ENCODE measurements around the gene REEP3.

Gene REEP3

DNA sequence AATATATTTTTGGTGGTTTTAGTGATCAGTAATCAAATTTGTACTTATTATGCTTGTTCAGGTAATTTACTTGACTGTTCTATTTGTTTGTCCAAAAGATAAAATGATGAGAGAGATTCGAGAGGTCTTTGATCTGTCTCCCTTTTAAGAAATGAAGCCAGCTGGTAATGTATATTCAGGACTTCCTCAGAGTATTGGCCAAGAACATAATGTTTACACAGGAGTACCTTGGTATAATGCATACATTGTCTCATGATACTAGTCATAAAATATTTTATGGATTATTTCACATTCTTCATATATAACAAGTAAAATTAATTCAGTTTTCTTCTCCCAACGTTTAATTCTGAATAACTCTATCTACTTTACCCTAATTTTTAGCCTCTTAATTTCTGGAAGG lies 100.9 kb downstream of the REEP3 start:
- H3K79me2 ChIP-seq (ENCODE audit: insufficient read depth, low read depth), result no peaks in the 10 kb centered on the region
- no peak overlapping the region for H2AFZ ChIP-seq (ENCODE audit: low read depth)
- no peaks in the 10 kb centered on the region for H3K4me1 ChIP-seq (ENCODE audit: low read depth, poor library complexity, severe bottlenecking)
- no peak overlapping the region for H3K4me2 ChIP-seq
- H3K9ac ChIP-seq, result no peak overlapping the region
- H3K36me3 ChIP-seq (ENCODE audit: insufficient read depth), result no peaks in the 10 kb centered on the region
- TF ChIP-seq, protein P1, sequence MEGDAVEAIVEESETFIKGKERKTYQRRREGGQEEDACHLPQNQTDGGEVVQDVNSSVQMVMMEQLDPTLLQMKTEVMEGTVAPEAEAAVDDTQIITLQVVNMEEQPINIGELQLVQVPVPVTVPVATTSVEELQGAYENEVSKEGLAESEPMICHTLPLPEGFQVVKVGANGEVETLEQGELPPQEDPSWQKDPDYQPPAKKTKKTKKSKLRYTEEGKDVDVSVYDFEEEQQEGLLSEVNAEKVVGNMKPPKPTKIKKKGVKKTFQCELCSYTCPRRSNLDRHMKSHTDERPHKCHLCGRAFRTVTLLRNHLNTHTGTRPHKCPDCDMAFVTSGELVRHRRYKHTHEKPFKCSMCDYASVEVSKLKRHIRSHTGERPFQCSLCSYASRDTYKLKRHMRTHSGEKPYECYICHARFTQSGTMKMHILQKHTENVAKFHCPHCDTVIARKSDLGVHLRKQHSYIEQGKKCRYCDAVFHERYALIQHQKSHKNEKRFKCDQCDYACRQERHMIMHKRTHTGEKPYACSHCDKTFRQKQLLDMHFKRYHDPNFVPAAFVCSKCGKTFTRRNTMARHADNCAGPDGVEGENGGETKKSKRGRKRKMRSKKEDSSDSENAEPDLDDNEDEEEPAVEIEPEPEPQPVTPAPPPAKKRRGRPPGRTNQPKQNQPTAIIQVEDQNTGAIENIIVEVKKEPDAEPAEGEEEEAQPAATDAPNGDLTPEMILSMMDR (conservative IDR thresholded peaks at IDR 0.05; ENCODE audit: low read depth, low read length), result no peak
- no peaks in the 10 kb centered on the region for H4K20me1 ChIP-seq (ENCODE audit: insufficient read depth)
- H3K27ac ChIP-seq, result no peak overlapping the region
- H3K27me3 ChIP-seq (ENCODE audit: insufficient read depth, low read depth), result no peaks in the 10 kb centered on the region
- H3K4me3 ChIP-seq (IDR thresholded peaks at IDR 0.05; ENCODE audit: insufficient read depth, low read depth, low read length), result no peak overlapping the region

DNA sequence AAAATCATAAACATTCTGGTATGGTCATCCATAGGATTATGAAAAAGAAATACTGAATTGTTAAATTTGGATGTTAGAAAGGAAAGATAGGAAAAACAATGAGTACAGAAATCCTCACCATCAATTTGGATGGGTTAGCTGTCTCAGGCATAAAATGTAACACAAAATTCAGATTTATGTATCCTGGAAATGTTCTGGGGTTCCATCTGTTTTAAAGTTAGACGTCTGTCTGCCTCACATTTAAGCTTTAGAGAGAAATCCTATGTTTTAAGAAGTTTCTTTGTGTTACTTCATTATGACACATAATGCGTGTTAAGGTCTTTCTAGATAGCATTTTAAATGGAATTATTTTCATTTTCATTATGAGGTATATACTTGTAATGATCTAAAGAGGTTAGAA lies 103.5 kb downstream of the REEP3 start:
- Histone ChIP-seq H4K20me1 (ENCODE audit: insufficient read depth) (no peaks in the 10 kb centered on the region), H3K27ac (no peak overlapping the region), H3K4me1 (ENCODE audit: low read depth, poor library complexity, severe bottlenecking) (peaks cover 12% of the 10 kb centered on the region), H3K4me3 (IDR thresholded peaks at IDR 0.05; ENCODE audit: insufficient read depth, low read depth, low read length) (no peak overlapping the region), H2AFZ (ENCODE audit: low read depth) (no peak overlapping the region), H3K79me2 (ENCODE audit: insufficient read depth, low read depth) (no peaks in the 10 kb centered on the region), H3K4me2 (no peak overlapping the region), H3K27me3 (ENCODE audit: insufficient read depth, low read depth) (no peaks in the 10 kb centered on the region), H3K36me3 (ENCODE audit: insufficient read depth) (no peaks in the 10 kb centered on the region), H3K9ac (no peak overlapping the region)
- TF ChIP-seq, protein P1 (conservative IDR thresholded peaks at IDR 0.05; ENCODE audit: low read depth, low read length), result no peak

DNA sequence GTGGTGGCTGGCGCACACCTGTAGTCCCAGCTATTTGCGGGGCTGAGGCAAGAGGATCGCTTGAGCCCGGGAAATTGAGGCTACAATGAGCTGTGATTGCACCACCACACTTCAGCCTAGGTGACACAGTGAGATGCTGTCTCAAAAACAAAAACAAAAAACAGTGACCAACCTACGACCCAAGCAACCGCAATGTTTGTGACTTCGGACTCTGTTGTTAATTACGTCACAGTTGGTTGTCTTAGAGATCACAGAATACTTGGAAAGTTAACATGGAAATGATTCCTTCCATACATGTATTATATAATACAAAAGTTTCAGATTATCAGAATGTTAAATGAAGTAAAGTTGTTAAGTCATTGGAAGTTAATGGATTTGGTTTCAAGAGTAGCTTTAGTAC lies 106.2 kb downstream of the REEP3 start:
- no peaks in the 10 kb centered on the region for H3K36me3 ChIP-seq (ENCODE audit: insufficient read depth)
- H3K4me1 ChIP-seq (ENCODE audit: low read depth, poor library complexity, severe bottlenecking), result peaks cover 24% of the 10 kb centered on the region
- peak overlapping the region; percentile 87; the same call in 1 of the 2 replicates for H3K27ac ChIP-seq
- peak overlapping the region; percentile 99; the same call in 1 of the 2 replicates for H3K4me2 ChIP-seq
- no peak overlapping the region for H3K9ac ChIP-seq
- H3K27me3 ChIP-seq (ENCODE audit: insufficient read depth, low read depth), result no peaks in the 10 kb centered on the region
- TF ChIP-seq, protein P1 (conservative IDR thresholded peaks at IDR 0.05; ENCODE audit: low read depth, low read length), result no peak
- H2AFZ ChIP-seq (ENCODE audit: low read depth), result no peak overlapping the region
- no peaks in the 10 kb centered on the region for H3K79me2 ChIP-seq (ENCODE audit: insufficient read depth, low read depth)
- no peak overlapping the region for H3K4me3 ChIP-seq (IDR thresholded peaks at IDR 0.05; ENCODE audit: insufficient read depth, low read depth, low read length)
- no peaks in the 10 kb centered on the region for H4K20me1 ChIP-seq (ENCODE audit: insufficient read depth)

DNA sequence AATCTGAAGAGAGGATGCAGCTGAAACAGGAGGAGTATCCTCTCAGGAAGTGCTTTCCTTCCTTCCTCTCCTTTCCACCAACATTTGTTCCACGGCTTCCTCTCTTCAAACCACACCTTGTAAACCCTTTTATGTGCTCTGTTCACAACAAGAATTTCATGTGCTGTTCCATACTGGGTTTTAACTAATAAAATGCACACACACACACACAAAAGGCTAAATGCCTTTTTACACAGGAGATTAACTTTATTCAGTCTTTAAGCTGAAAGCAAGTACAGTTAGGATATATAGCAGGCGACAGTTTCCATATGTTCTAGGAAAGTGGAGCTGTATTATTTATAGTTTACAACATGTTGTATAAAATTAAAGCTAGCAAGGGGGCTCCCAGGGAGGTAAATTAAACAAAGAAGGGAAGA lies 106.7 kb downstream of the REEP3 start:
- TF ChIP-seq, protein P1 (conservative IDR thresholded peaks at IDR 0.05; ENCODE audit: low read depth, low read length), result no peak
- Histone ChIP-seq H3K9ac (no peak overlapping the region; the same call in 1 of the 2 replicates), H3K27me3 (ENCODE audit: insufficient read depth, low read depth) (no peaks in the 10 kb centered on the region), H3K36me3 (ENCODE audit: insufficient read depth) (no peaks in the 10 kb centered on the region), H3K4me1 (ENCODE audit: low read depth, poor library complexity, severe bottlenecking) (peaks cover 24% of the 10 kb centered on the region), H3K4me2 (peak overlapping the region; percentile 99), H2AFZ (ENCODE audit: low read depth) (peak overlapping the region; percentile 99; the same call in 1 of the 2 replicates), H3K79me2 (ENCODE audit: insufficient read depth, low read depth) (no peaks in the 10 kb centered on the region), H4K20me1 (ENCODE audit: insufficient read depth) (no peaks in the 10 kb centered on the region), H3K27ac (peak overlapping the region; percentile 87; the same call in 1 of the 2 replicates), H3K4me3 (IDR thresholded peaks at IDR 0.05; ENCODE audit: insufficient read depth, low read depth, low read length) (no peak overlapping the region)

Measured in KMS-11 (cell line).